H9 (cell line): ENCODE data around the gene SLC43A1. TPM values are rescaled to one million over a fixed set of nuclear protein-coding genes. Genes with fewer than 3 reads are reported as not detected.

Experiments
- DNase-seq: peaks from one replicate; pipeline ENCODE4 v3.0.0-alpha.2; 2017
- H2AFZ ChIP-seq: one replicate; pipeline ENCODE4 v1.6.1; 2013; ENCODE audit warnings: mild to moderate bottlenecking, low read length, control low read depth, moderate library complexity
- H2AK5ac ChIP-seq: 2 replicates; pipeline ENCODE4 v1.6.1; 2013; ENCODE audit warnings: low read length, control low read depth, mixed read lengths; ENCODE audit not compliant: insufficient read length
- H2BK120ac ChIP-seq: one replicate; pipeline ENCODE4 v1.6.1; 2013; ENCODE audit warnings: low read depth, mild to moderate bottlenecking, low read length, control low read depth, inconsistent platforms; ENCODE audit not compliant: poor library complexity, severe bottlenecking
- H2BK12ac ChIP-seq: 2 replicates; pipeline ENCODE4 v1.6.1; 2013; ENCODE audit warnings: low read length, control low read depth, mixed read lengths, low read depth; ENCODE audit not compliant: insufficient read length
- H2BK15ac ChIP-seq: 2 replicates; pipeline ENCODE4 v1.6.1; 2013; ENCODE audit warnings: low read depth, low read length, control low read depth
- H2BK20ac ChIP-seq: one replicate; pipeline ENCODE4 v1.6.1; 2013; ENCODE audit warnings: low read depth, mild to moderate bottlenecking, low read length, control low read depth, inconsistent platforms; ENCODE audit not compliant: poor library complexity, severe bottlenecking
- H2BK5ac ChIP-seq: 2 replicates; pipeline ENCODE4 v1.6.1; 2013; ENCODE audit warnings: low read length, control low read depth, mixed read lengths; ENCODE audit not compliant: insufficient read length
- H3K14ac ChIP-seq: 2 replicates; pipeline ENCODE4 v1.6.1; 2013; ENCODE audit warnings: low read length, control low read depth; ENCODE audit not compliant: insufficient read depth
- H3K18ac ChIP-seq: 2 replicates; pipeline ENCODE4 v1.6.1; 2013; ENCODE audit warnings: low read depth, mild to moderate bottlenecking, mixed read lengths, low read length, control low read depth; ENCODE audit not compliant: insufficient read length
- H3K23ac ChIP-seq: 2 replicates; pipeline ENCODE4 v1.6.1; 2013; ENCODE audit warnings: low read length, control low read depth, mixed read lengths, low read depth; ENCODE audit not compliant: insufficient read length
- H3K23me2 ChIP-seq: 2 replicates; pipeline ENCODE4 v1.6.1; 2013; ENCODE audit warnings: low read depth, mild to moderate bottlenecking, mixed read lengths, low read length, control low read depth; ENCODE audit not compliant: insufficient read length, poor library complexity, severe bottlenecking
- H3K27ac ChIP-seq: 2 replicates; pipeline ENCODE4 v1.5.1; 2013; ENCODE audit warnings: low read length, control low read depth, mixed read lengths, low read depth; ENCODE audit not compliant: insufficient read length
- H3K27me3 ChIP-seq: 2 replicates; pipeline ENCODE4 v1.6.1; 2013; ENCODE audit warnings: low read length, control low read depth, inconsistent platforms; ENCODE audit not compliant: insufficient read depth
- H3K4ac ChIP-seq: 2 replicates; pipeline ENCODE4 v1.6.1; 2013; ENCODE audit warnings: low read depth, mild to moderate bottlenecking, control low read depth, inconsistent platforms, low read length, moderate library complexity
- H3K4me1 ChIP-seq: 2 replicates; pipeline ENCODE4 v1.6.1; 2013; ENCODE audit warnings: low read length, control low read depth, inconsistent platforms; ENCODE audit not compliant: insufficient read depth
- H3K4me2 ChIP-seq: 2 replicates; pipeline ENCODE4 v1.6.1; 2013; ENCODE audit warnings: low read length, control low read depth, mixed read lengths; ENCODE audit not compliant: insufficient read length, insufficient read depth
- H3K56ac ChIP-seq: 2 replicates; pipeline ENCODE4 v1.6.1; 2013; ENCODE audit warnings: low read depth, mild to moderate bottlenecking, mixed read lengths, low read length, control low read depth; ENCODE audit not compliant: insufficient read length
- H3K79me1 ChIP-seq: 2 replicates; pipeline ENCODE4 v1.6.1; 2013; ENCODE audit warnings: low read depth, mild to moderate bottlenecking, moderate library complexity, low read length, control low read depth, inconsistent platforms; ENCODE audit not compliant: insufficient read depth, poor library complexity, severe bottlenecking
- H3K79me2 ChIP-seq: 2 replicates; pipeline ENCODE4 v1.6.1; 2013; ENCODE audit warnings: low read length, control low read depth, inconsistent platforms; ENCODE audit not compliant: insufficient read depth
- H3K9ac ChIP-seq: 2 replicates; pipeline ENCODE4 v1.6.1; 2013; ENCODE audit warnings: low read length, control low read depth, mixed read lengths; ENCODE audit not compliant: insufficient read length; ENCODE audit errors: extremely low read depth
- H3K9me3 ChIP-seq: one replicate; pipeline ENCODE4 v1.6.1; 2013; ENCODE audit warnings: low read depth, low read length, inconsistent platforms; ENCODE audit not compliant: control insufficient read depth
- H3T11ph ChIP-seq: one replicate; pipeline ENCODE4 v1.6.1; 2013; ENCODE audit warnings: mild to moderate bottlenecking, low read length, control low read depth, inconsistent platforms
- H4K20me1 ChIP-seq: one replicate; pipeline ENCODE4 v1.6.1; 2013; ENCODE audit not compliant: control insufficient read depth, insufficient read length, insufficient read depth
- H4K5ac ChIP-seq: 2 replicates; pipeline ENCODE4 v1.6.1; 2013; ENCODE audit warnings: low read depth, mild to moderate bottlenecking, mixed read lengths, low read length, control low read depth; ENCODE audit not compliant: insufficient read length
- H4K8ac ChIP-seq: replicated peaks from 2 replicates; pipeline ENCODE4 v1.6.1; 2013; ENCODE audit warnings: low read length, control low read depth, mixed read lengths, low read depth; ENCODE audit not compliant: insufficient read length
- H4K91ac ChIP-seq: 2 replicates; pipeline ENCODE4 v1.6.1; 2013; ENCODE audit warnings: low read depth, mild to moderate bottlenecking, moderate library complexity, mixed read lengths, low read length, control low read depth; ENCODE audit not compliant: insufficient read length
- H3K27ac Mint-ChIP-seq, 3 experiments: 2 replicates in 2 of 3; 3 replicates in 1 of 3; pipeline ENCODE4 v1.8.0; 2020 to 2021; ENCODE audit warnings: mixed read lengths in 3 of 3, mild to moderate bottlenecking in 1 of 3, moderate library complexity in 1 of 3
- H3K27me3 Mint-ChIP-seq: 2 replicates; pipeline ENCODE4 v1.8.0; 2021; ENCODE audit warnings: low read depth, mild to moderate bottlenecking, moderate library complexity, mixed read lengths
- H3K36me3 Mint-ChIP-seq, 3 experiments: 2 replicates in 2 of 3; 3 replicates in 1 of 3; pipeline ENCODE4 v1.8.0; 2020 to 2021; ENCODE audit warnings: low read depth in 3 of 3, mixed read lengths in 3 of 3; ENCODE audit not compliant: insufficient read depth in 1 of 3
- H3K4me1 Mint-ChIP-seq, 2 experiments: 2 replicates each; pipeline ENCODE4 v1.8.0; 2020; ENCODE audit warnings: mixed read lengths in 2 of 2
- H3K4me3 Mint-ChIP-seq, 2 experiments: 2 replicates in 1 of 2; 3 replicates in 1 of 2; pipeline ENCODE4 v1.8.0; 2020 to 2021; ENCODE audit warnings: mild to moderate bottlenecking in 2 of 2, mixed read lengths in 2 of 2, moderate library complexity in 1 of 2
- H3K9me3 Mint-ChIP-seq, 2 experiments: 2 replicates in 1 of 2; 3 replicates in 1 of 2; pipeline ENCODE4 v1.8.0; 2020; ENCODE audit warnings: mild to moderate bottlenecking in 2 of 2, mixed read lengths in 2 of 2, moderate library complexity in 1 of 2
- CTCF ChIP-seq: fragments of 200-600 bp; sonication (generic); conservative IDR thresholded peaks from 3 replicates; pipeline ENCODE4 v1.8.0; 2021; ENCODE audit warnings: antibody characterized with exemption, mild to moderate bottlenecking
- WGBS: extraction: QIAGEN DNeasy Blood & Tissue Kit; methylation state at CpG from one replicate; pipeline ENCODE4 v1.1.7; 2013; ENCODE audit warnings: missing lambda C conversion rate, low lambda C conversion rate, mixed read lengths; ENCODE audit not compliant: insufficient read length; ENCODE audit errors: extremely low coverage; 5-methylcytosine and 5-hydroxymethylcytosine counted together
- total RNA-seq: library from RNA; stranded (reverse); gene quantifications from 2 replicates; pipeline ENCODE4 v1.2.1, GENCODE V29; 2021

Gene SLC43A1
- total RNA-seq, 1 experiment from 2014 or later = 17.0 TPM

GRCh38 chr11:57464539-57465181, 50.8 kb downstream of the SLC43A1 start:
- no peak overlapping the region for H2AK5ac ChIP-seq
- H2BK12ac ChIP-seq = no peak overlapping the region
- no peak overlapping the region for H2BK120ac ChIP-seq
- TF ChIP-seq CTCF = no peak
- H2AFZ ChIP-seq = no peak overlapping the region
- no peak overlapping the region for H3K27ac ChIP-seq
- no peak overlapping the region for H2BK15ac ChIP-seq
- H3K14ac ChIP-seq = no peak overlapping the region
- no peak for DNase-seq
- Mint-ChIP-seq H3K27ac (no peak overlapping the region), H3K4me3 (no peak overlapping the region), H3K4me1 (peaks cover 39 to 60% of the 10 kb centered on the region in 2 experiments), H3K36me3 (peaks cover 0 to 14% (median 3%) of the 10 kb centered on the region in 3 experiments; a peak in 4 of 7 replicates), H3K27me3 (peaks cover 51% of the 10 kb centered on the region), H3K9me3 (no peaks in the 10 kb centered on the region)
- H3K4me1 ChIP-seq = peaks cover 18% of the 10 kb centered on the region; the same call in 1 of the 2 replicates
- no peak overlapping the region for H2BK20ac ChIP-seq
- H3K4ac ChIP-seq = no peak overlapping the region
- H4K8ac ChIP-seq = no peak overlapping the region
- H3K4me2 ChIP-seq = no peak overlapping the region
- no peaks in the 10 kb centered on the region for H4K20me1 ChIP-seq
- H2BK5ac ChIP-seq = no peak overlapping the region
- H4K5ac ChIP-seq = no peak overlapping the region
- no peak overlapping the region for H3K23ac ChIP-seq
- H3K23me2 ChIP-seq = peaks cover 8% of the 10 kb centered on the region
- no peaks in the 10 kb centered on the region for H3K79me2 ChIP-seq
- H3K27me3 ChIP-seq = peaks cover 4% of the 10 kb centered on the region; the same call in 1 of the 2 replicates
- WGBS = no CpG with 5 or more reads among the region's 30 CpGs
- no peak overlapping the region for H4K91ac ChIP-seq
- H3K56ac ChIP-seq = no peak overlapping the region
- H3T11ph ChIP-seq = no peak overlapping the region
- H3K79me1 ChIP-seq = no peaks in the 10 kb centered on the region
- H3K18ac ChIP-seq = no peak overlapping the region
- H3K9ac ChIP-seq = no peak overlapping the region
- no peaks in the 10 kb centered on the region for H3K9me3 ChIP-seq
